Measurements from ENCODE around the gene SPAG16.
"Not testable (repeated sequence)": the region's sequence is repeated elsewhere in the genome, so short reads cannot be mapped to it uniquely, and the experiment has no call there.

Gene SPAG16

GRCh38 chr2:213679894-213680293 lies 395.6 kb downstream of the SPAG16 start:
- H3K9ac ChIP-seq (ENCODE audit: low read depth, low read length, poor library complexity, severe bottlenecking): no peak overlapping the region

GRCh38 chr2:213682276-213682675 lies 398.0 kb downstream of the SPAG16 start:
- H2AFZ ChIP-seq (ENCODE audit: low read length): no peak overlapping the region
- H4K20me1 ChIP-seq (ENCODE audit: insufficient read depth, low read length, poor library complexity, severe bottlenecking): no peaks in the 10 kb centered on the region
- H3K4me2 ChIP-seq (ENCODE audit: low read depth, low read length, poor library complexity, severe bottlenecking): no peak overlapping the region
- H3K36me3 ChIP-seq (ENCODE audit: insufficient read depth, low read length): no peaks in the 10 kb centered on the region
- no peaks in the 10 kb centered on the region for H3K9me3 ChIP-seq (ENCODE audit: insufficient read depth, low read depth, low read length)
- no peaks in the 10 kb centered on the region for H3F3A ChIP-seq (ENCODE audit: low read depth)
- no peaks in the 10 kb centered on the region for H3K79me2 ChIP-seq (ENCODE audit: insufficient read depth, low read length)
- no peaks in the 10 kb centered on the region for H3K9me2 ChIP-seq (replicated peaks; ENCODE audit: low read depth, low read length)
- H3K9ac ChIP-seq (ENCODE audit: low read depth, low read length, poor library complexity, severe bottlenecking): no peak overlapping the region
- TF ChIP-seq CTCF (conservative IDR thresholded peaks at IDR 0.05; ENCODE audit: low read length) (no peak), EZH2phosphoT487 (IDR thresholded peaks at IDR 0.05; ENCODE audit: borderline replicate concordance) (no peak)
- no peaks in the 10 kb centered on the region for H3K4me1 ChIP-seq (ENCODE audit: insufficient read depth, low read length, poor library complexity, severe bottlenecking)
- H3K27me3 ChIP-seq (ENCODE audit: insufficient read depth, low read length, poor library complexity, severe bottlenecking): no peaks in the 10 kb centered on the region
- no peak overlapping the region for H3K4me3 ChIP-seq (ENCODE audit: low read length, poor library complexity, severe bottlenecking)

More at GRCh38 chr2:213679894-213680293, 395.6 kb downstream of the SPAG16 start:
- TF ChIP-seq CTCF (conservative IDR thresholded peaks at IDR 0.05; ENCODE audit: low read length) (no peak), EZH2phosphoT487 (IDR thresholded peaks at IDR 0.05; ENCODE audit: borderline replicate concordance) (no peak)
- Histone ChIP-seq H3F3A (ENCODE audit: low read depth) (no peaks in the 10 kb centered on the region), H3K9me3 (ENCODE audit: insufficient read depth, low read depth, low read length) (no peaks in the 10 kb centered on the region), H3K79me2 (ENCODE audit: insufficient read depth, low read length) (no peaks in the 10 kb centered on the region), H3K4me2 (ENCODE audit: low read depth, low read length, poor library complexity, severe bottlenecking) (no peak overlapping the region), H2AFZ (ENCODE audit: low read length) (no peak overlapping the region), H3K9me2 (replicated peaks; ENCODE audit: low read depth, low read length) (no peaks in the 10 kb centered on the region), H3K27me3 (ENCODE audit: insufficient read depth, low read length, poor library complexity, severe bottlenecking) (no peaks in the 10 kb centered on the region), H3K4me3 (ENCODE audit: low read length, poor library complexity, severe bottlenecking) (no peak overlapping the region), H3K36me3 (ENCODE audit: insufficient read depth, low read length) (no peaks in the 10 kb centered on the region), H4K20me1 (ENCODE audit: insufficient read depth, low read length, poor library complexity, severe bottlenecking) (no peaks in the 10 kb centered on the region), H3K4me1 (ENCODE audit: insufficient read depth, low read length, poor library complexity, severe bottlenecking) (no peaks in the 10 kb centered on the region)

GRCh38 chr2:213688133-213688532 lies 403.9 kb downstream of the SPAG16 start:
- no peaks in the 10 kb centered on the region for H3K9me3 ChIP-seq (ENCODE audit: insufficient read depth, low read depth, low read length)
- no peaks in the 10 kb centered on the region for H3K27me3 ChIP-seq (ENCODE audit: insufficient read depth, low read length, poor library complexity, severe bottlenecking)
- no peak overlapping the region for H2AFZ ChIP-seq (ENCODE audit: low read length)
- no peak overlapping the region for H3K4me3 ChIP-seq (ENCODE audit: low read length, poor library complexity, severe bottlenecking)
- H3K9me2 ChIP-seq (replicated peaks; ENCODE audit: low read depth, low read length): no peaks in the 10 kb centered on the region
- H3K4me2 ChIP-seq (ENCODE audit: low read depth, low read length, poor library complexity, severe bottlenecking): no peak overlapping the region
- H3K4me1 ChIP-seq (ENCODE audit: insufficient read depth, low read length, poor library complexity, severe bottlenecking): no peaks in the 10 kb centered on the region
- no peak for TF ChIP-seq CTCF (conservative IDR thresholded peaks at IDR 0.05; ENCODE audit: low read length)
- TF ChIP-seq EZH2phosphoT487 (IDR thresholded peaks at IDR 0.05; ENCODE audit: borderline replicate concordance): no peak
- H4K20me1 ChIP-seq (ENCODE audit: insufficient read depth, low read length, poor library complexity, severe bottlenecking): no peaks in the 10 kb centered on the region
- H3K79me2 ChIP-seq (ENCODE audit: insufficient read depth, low read length): no peaks in the 10 kb centered on the region
- no peaks in the 10 kb centered on the region for H3F3A ChIP-seq (ENCODE audit: low read depth)
- H3K9ac ChIP-seq (ENCODE audit: low read depth, low read length, poor library complexity, severe bottlenecking): no peak overlapping the region
- H3K36me3 ChIP-seq (ENCODE audit: insufficient read depth, low read length): no peaks in the 10 kb centered on the region

GRCh38 chr2:213688825-213689224 lies 404.6 kb downstream of the SPAG16 start:
- H3K4me2 ChIP-seq (ENCODE audit: low read depth, low read length, poor library complexity, severe bottlenecking); H3K79me2 ChIP-seq (ENCODE audit: insufficient read depth, low read length); H3K4me1 ChIP-seq (ENCODE audit: insufficient read depth, low read length, poor library complexity, severe bottlenecking); H3K9me3 ChIP-seq (ENCODE audit: insufficient read depth, low read depth, low read length); H3K4me3 ChIP-seq (ENCODE audit: low read length, poor library complexity, severe bottlenecking); H3F3A ChIP-seq (ENCODE audit: low read depth); H3K27me3 ChIP-seq (ENCODE audit: insufficient read depth, low read length, poor library complexity, severe bottlenecking); H3K9me2 ChIP-seq (replicated peaks; ENCODE audit: low read depth, low read length); H4K20me1 ChIP-seq (ENCODE audit: insufficient read depth, low read length, poor library complexity, severe bottlenecking); H3K9ac ChIP-seq (ENCODE audit: low read depth, low read length, poor library complexity, severe bottlenecking); H2AFZ ChIP-seq (ENCODE audit: low read length); H3K36me3 ChIP-seq (ENCODE audit: insufficient read depth, low read length): not testable (repeated sequence)
